Measurements from ENCODE around the gene PNLIPRP2.
A peak's percentile ranks its signal among the peaks of the same experiment; 100 is the strongest.

The PNLIPRP2 gene

DNA sequence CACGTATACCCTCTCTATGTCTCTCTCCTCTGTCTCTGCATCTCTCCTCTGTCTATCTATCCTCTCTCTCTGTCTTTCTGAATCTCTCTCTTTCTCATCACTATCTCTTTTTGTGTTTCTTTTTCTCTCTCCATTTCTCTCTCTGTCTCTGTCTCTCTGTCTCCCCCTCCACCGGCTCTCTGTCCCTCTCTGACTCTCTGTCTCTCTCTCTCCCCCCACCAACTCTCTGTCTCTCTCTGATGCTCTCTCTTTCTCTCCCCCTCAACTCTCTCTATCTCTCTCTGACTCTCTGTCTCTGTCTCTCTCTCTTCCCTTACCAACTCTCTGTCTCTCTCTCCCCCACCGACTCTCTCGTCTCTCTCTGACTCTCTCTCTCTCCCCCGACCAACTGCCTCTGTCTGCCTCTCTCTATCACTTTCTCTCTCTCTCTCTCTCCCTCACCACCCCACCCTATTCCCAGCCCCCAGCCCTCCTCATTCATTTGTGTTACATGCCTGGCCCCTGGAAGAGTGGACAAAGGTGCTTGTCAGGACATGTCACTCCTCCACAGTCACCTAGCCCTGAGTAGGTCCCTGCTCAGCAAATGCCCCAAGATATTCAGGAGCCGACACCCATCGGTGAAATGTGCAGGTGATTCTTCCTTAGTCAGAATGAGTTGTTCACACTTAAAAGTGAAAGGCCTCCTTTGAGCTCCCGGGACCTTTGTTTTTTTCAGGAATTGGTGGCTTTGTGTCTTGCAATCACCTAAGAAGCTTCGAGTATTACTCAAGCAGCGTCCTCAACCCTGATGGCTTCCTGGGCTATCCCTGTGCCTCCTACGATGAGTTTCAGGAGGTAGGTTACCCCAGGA lies 13.6 kb downstream of the PNLIPRP2 start:
- H3K27ac ChIP-seq (ENCODE audit: low read depth, low read length): no peak overlapping the region
- no peak overlapping the region for H3K4me2 ChIP-seq (ENCODE audit: low read length)
- H2AK5ac ChIP-seq (ENCODE audit: low read length): no peak overlapping the region
- H3K23ac ChIP-seq (ENCODE audit: low read length): no peak overlapping the region
- H3K4me3 ChIP-seq (ENCODE audit: low read depth, low read length): no peak overlapping the region
- H3K79me2 ChIP-seq (ENCODE audit: control insufficient read depth, insufficient read depth, low read length, poor library complexity): no peaks in the 10 kb centered on the region
- no peaks in the 10 kb centered on the region for H3K9me3 ChIP-seq (ENCODE audit: insufficient read depth, low read depth, low read length)
- no peaks in the 10 kb centered on the region for H3K4me1 ChIP-seq (ENCODE audit: control insufficient read depth in 1 of 2, insufficient read depth in 2 of 2, low read length in 2 of 2)
- no CpG with 5 or more reads among the region's 11 CpGs for WGBS (ENCODE audit: extremely low coverage, insufficient coverage, insufficient read length)
- no peak overlapping the region for H2BK5ac ChIP-seq (ENCODE audit: low read depth, low read length, poor library complexity)
- peak overlapping the region; percentile 48 for H4K91ac ChIP-seq (ENCODE audit: low read depth, low read length)
- H3K27me3 ChIP-seq (ENCODE audit: insufficient read depth, low read length): no peaks in the 10 kb centered on the region
- H3K9ac ChIP-seq (ENCODE audit: low read length): no peak overlapping the region
- H2AFZ ChIP-seq (ENCODE audit: insufficient read depth, low read length, poor library complexity): no peak overlapping the region
- H4K12ac ChIP-seq (ENCODE audit: low read depth, low read length): no peak overlapping the region
- H2BK12ac ChIP-seq (ENCODE audit: low read length): no peak overlapping the region
- H3K14ac ChIP-seq (ENCODE audit: low read length): no peak overlapping the region
- H3K79me1 ChIP-seq (ENCODE audit: low read length): no peaks in the 10 kb centered on the region
- no peak overlapping the region for H3K4ac ChIP-seq (ENCODE audit: low read depth, low read length)
- no peaks in the 10 kb centered on the region for H3K36me3 ChIP-seq (ENCODE audit: control insufficient read depth in 1 of 2, insufficient read depth in 2 of 2, low read length in 2 of 2)
- H4K8ac ChIP-seq (ENCODE audit: low read depth, low read length): peak overlapping the region; percentile 12
- DNase-seq: no peak
- no peak overlapping the region for H2BK120ac ChIP-seq (ENCODE audit: insufficient read depth, low read length, poor library complexity)
- H3K18ac ChIP-seq (ENCODE audit: low read length): no peak overlapping the region

DNA sequence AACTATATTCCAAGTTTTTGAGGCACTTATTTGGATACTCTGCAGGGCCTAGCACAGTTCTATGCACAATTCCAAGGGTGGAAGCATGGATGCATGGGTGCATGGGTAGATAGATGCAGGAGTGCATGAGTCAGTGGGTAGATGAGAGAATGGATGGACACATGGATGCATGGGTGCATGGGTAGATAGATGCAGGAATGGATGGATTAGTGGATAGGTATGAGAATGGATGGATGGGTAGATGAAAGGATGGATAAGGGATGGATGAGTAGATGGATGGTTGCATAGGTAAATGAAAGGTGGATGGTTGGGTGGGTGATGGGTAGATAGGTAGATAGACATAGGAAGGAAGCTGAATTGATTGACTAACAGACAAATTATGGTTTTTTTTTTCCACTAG lies 15.6 kb downstream of the PNLIPRP2 start:
- Histone ChIP-seq H4K91ac (ENCODE audit: low read depth, low read length) (no peak overlapping the region), H2AK5ac (ENCODE audit: low read length) (no peak overlapping the region), H4K12ac (ENCODE audit: low read depth, low read length) (no peak overlapping the region), H2BK12ac (ENCODE audit: low read length) (no peak overlapping the region), H3K4me3 (ENCODE audit: low read depth, low read length) (no peak overlapping the region), H3K9me3 (ENCODE audit: insufficient read depth, low read depth, low read length) (no peaks in the 10 kb centered on the region), H3K79me2 (ENCODE audit: control insufficient read depth, insufficient read depth, low read length, poor library complexity) (no peaks in the 10 kb centered on the region), H3K14ac (ENCODE audit: low read length) (no peak overlapping the region), H2AFZ (ENCODE audit: insufficient read depth, low read length, poor library complexity) (no peak overlapping the region), H3K4ac (ENCODE audit: low read depth, low read length) (no peak overlapping the region), H3K4me2 (ENCODE audit: low read length) (no peak overlapping the region), H3K27me3 (ENCODE audit: insufficient read depth, low read length) (no peaks in the 10 kb centered on the region), H3K79me1 (ENCODE audit: low read length) (no peaks in the 10 kb centered on the region), H3K18ac (ENCODE audit: low read length) (no peak overlapping the region), H2BK5ac (ENCODE audit: low read depth, low read length, poor library complexity) (no peak overlapping the region), H3K27ac (ENCODE audit: low read depth, low read length) (no peak overlapping the region), H2BK120ac (ENCODE audit: insufficient read depth, low read length, poor library complexity) (no peak overlapping the region), H3K23ac (ENCODE audit: low read length) (peak overlapping the region; percentile 5), H3K4me1 (ENCODE audit: control insufficient read depth in 1 of 2, insufficient read depth in 2 of 2, low read length in 2 of 2) (no peaks in the 10 kb centered on the region), H3K9ac (ENCODE audit: low read length) (no peak overlapping the region), H3K36me3 (ENCODE audit: control insufficient read depth in 1 of 2, insufficient read depth in 2 of 2, low read length in 2 of 2) (no peaks in the 10 kb centered on the region), H4K8ac (ENCODE audit: low read depth, low read length) (no peak overlapping the region)
- DNase-seq: no peak

DNA sequence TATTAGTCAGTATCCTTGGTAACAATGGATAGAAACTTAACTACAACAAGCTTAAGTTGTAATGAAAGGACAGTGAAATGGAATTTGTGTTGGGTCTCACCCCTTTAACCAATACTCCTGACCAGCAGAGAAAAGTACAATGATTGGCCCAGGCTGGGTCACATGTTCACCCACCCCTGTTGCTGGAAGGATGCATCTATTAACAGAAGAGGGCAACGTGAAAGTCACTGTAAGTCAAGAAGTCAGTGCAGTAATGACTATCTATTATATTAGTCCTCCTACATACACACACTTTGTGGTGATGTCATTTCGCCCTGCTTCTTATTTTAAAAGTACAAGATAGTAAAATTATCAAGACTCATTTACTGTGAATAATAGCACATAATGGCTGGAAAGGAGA lies 16.2 kb downstream of the PNLIPRP2 start:
- H3K79me2 ChIP-seq (ENCODE audit: control insufficient read depth, insufficient read depth, low read length, poor library complexity): no peaks in the 10 kb centered on the region
- no peaks in the 10 kb centered on the region for H3K9me3 ChIP-seq (ENCODE audit: insufficient read depth, low read depth, low read length)
- no peak overlapping the region for H3K14ac ChIP-seq (ENCODE audit: low read length)
- no peak overlapping the region for H2BK120ac ChIP-seq (ENCODE audit: insufficient read depth, low read length, poor library complexity)
- H3K18ac ChIP-seq (ENCODE audit: low read length): no peak overlapping the region
- no peak overlapping the region for H2AK5ac ChIP-seq (ENCODE audit: low read length)
- no peak for DNase-seq
- H3K23ac ChIP-seq (ENCODE audit: low read length): no peak overlapping the region
- no peak overlapping the region for H2BK12ac ChIP-seq (ENCODE audit: low read length)
- no peak overlapping the region for H4K8ac ChIP-seq (ENCODE audit: low read depth, low read length)
- no CpG with 5 or more reads among the region's 2 CpGs for WGBS (ENCODE audit: extremely low coverage, insufficient coverage, insufficient read length)
- no peak overlapping the region for H3K4ac ChIP-seq (ENCODE audit: low read depth, low read length)
- H3K9ac ChIP-seq (ENCODE audit: low read length): no peak overlapping the region
- no peak overlapping the region for H3K27ac ChIP-seq (ENCODE audit: low read depth, low read length)
- H2BK5ac ChIP-seq (ENCODE audit: low read depth, low read length, poor library complexity): no peak overlapping the region
- no peaks in the 10 kb centered on the region for H3K36me3 ChIP-seq (ENCODE audit: control insufficient read depth in 1 of 2, insufficient read depth in 2 of 2, low read length in 2 of 2)
- no peak overlapping the region for H2AFZ ChIP-seq (ENCODE audit: insufficient read depth, low read length, poor library complexity)
- no peak overlapping the region for H3K4me2 ChIP-seq (ENCODE audit: low read length)
- no peaks in the 10 kb centered on the region for H3K27me3 ChIP-seq (ENCODE audit: insufficient read depth, low read length)
- H3K4me3 ChIP-seq (ENCODE audit: low read depth, low read length): no peak overlapping the region
- H4K12ac ChIP-seq (ENCODE audit: low read depth, low read length): no peak overlapping the region
- H4K91ac ChIP-seq (ENCODE audit: low read depth, low read length): no peak overlapping the region
- H3K4me1 ChIP-seq (ENCODE audit: control insufficient read depth in 1 of 2, insufficient read depth in 2 of 2, low read length in 2 of 2): no peaks in the 10 kb centered on the region
- no peaks in the 10 kb centered on the region for H3K79me1 ChIP-seq (ENCODE audit: low read length)

DNA sequence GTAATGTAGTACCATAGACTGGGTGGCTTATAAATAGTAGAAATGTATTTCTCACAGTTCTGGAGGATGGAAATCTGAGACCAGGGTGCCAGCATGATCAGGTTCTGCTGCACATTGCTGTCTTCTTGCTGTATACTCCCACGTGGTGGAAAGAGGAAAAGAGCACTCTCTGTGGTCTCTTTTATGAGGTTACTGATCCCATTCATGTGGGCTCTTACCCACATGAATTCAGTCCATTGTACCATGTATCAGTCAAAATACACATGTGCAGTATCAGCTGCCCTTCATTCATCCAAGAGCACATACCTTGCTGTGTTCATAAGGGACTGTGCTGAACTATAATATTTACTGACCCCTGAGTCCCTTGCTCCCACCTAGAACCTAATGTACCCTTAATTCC lies 17.1 kb downstream of the PNLIPRP2 start:
- Histone ChIP-seq H2BK120ac (ENCODE audit: insufficient read depth, low read length, poor library complexity) (no peak overlapping the region), H4K12ac (ENCODE audit: low read depth, low read length) (no peak overlapping the region), H2AK5ac (ENCODE audit: low read length) (no peak overlapping the region), H2BK12ac (ENCODE audit: low read length) (no peak overlapping the region), H3K27ac (ENCODE audit: low read depth, low read length) (no peak overlapping the region), H4K91ac (ENCODE audit: low read depth, low read length) (no peak overlapping the region), H3K4me1 (ENCODE audit: control insufficient read depth in 1 of 2, insufficient read depth in 2 of 2, low read length in 2 of 2) (no peaks in the 10 kb centered on the region), H3K4me3 (ENCODE audit: low read depth, low read length) (no peak overlapping the region), H3K27me3 (ENCODE audit: insufficient read depth, low read length) (no peaks in the 10 kb centered on the region), H3K14ac (ENCODE audit: low read length) (no peak overlapping the region), H2BK5ac (ENCODE audit: low read depth, low read length, poor library complexity) (no peak overlapping the region), H3K79me1 (ENCODE audit: low read length) (no peaks in the 10 kb centered on the region), H3K36me3 (ENCODE audit: control insufficient read depth in 1 of 2, insufficient read depth in 2 of 2, low read length in 2 of 2) (no peaks in the 10 kb centered on the region), H3K18ac (ENCODE audit: low read length) (no peak overlapping the region), H3K9ac (ENCODE audit: low read length) (no peak overlapping the region), H4K8ac (ENCODE audit: low read depth, low read length) (no peak overlapping the region), H3K79me2 (ENCODE audit: control insufficient read depth, insufficient read depth, low read length, poor library complexity) (no peaks in the 10 kb centered on the region), H3K4ac (ENCODE audit: low read depth, low read length) (no peak overlapping the region), H2AFZ (ENCODE audit: insufficient read depth, low read length, poor library complexity) (no peak overlapping the region), H3K9me3 (ENCODE audit: insufficient read depth, low read depth, low read length) (no peaks in the 10 kb centered on the region), H3K23ac (ENCODE audit: low read length) (no peak overlapping the region), H3K4me2 (ENCODE audit: low read length) (no peak overlapping the region)
- DNase-seq: no peak
- WGBS (ENCODE audit: extremely low coverage, insufficient coverage, insufficient read length): no CpG with 5 or more reads among the region's 1 CpG
